ENCODE data around the gene ABHD6.
"Not testable (repeated sequence)": the region's sequence is repeated elsewhere in the genome, so short reads cannot be mapped to it uniquely, and the experiment has no call there.

ABHD6 gene

DNA sequence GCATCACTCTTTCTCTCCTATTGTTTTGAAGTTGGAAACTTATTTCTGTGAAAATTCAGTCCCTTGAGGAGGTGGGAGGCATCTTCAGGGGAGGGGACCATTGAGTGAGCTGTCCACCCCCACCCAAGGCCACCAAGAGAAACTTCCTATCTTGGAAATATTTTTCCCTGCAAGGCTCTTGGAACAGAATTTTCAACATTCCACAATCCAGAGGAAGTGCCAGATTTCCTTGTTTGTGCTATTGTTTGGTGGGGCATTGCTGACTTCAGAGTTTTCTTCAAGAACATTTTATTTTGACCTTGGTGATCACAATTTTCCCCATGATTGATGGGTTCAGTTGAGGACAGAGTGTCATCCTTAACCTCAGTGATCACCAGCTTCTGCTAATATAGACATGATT is 38.8 kb upstream of the ABHD6 start:
- DNase-seq (ENCODE audit: low read depth) = no peak
- Histone ChIP-seq H3K4me1 (ENCODE audit: control insufficient read depth, insufficient read depth, low read length) (peaks cover 7% of the 10 kb centered on the region), H3K9me3 (ENCODE audit: control insufficient read depth, low read length) (peaks cover 4% of the 10 kb centered on the region), H3K27me3 (replicated peaks; ENCODE audit: control insufficient read depth, insufficient read depth, low read length) (no peaks in the 10 kb centered on the region), H3K9ac (ENCODE audit: low read length) (no peak overlapping the region), H3K36me3 (ENCODE audit: control insufficient read depth, insufficient read depth, low read length, severe bottlenecking) (no peaks in the 10 kb centered on the region), H3K4me3 (ENCODE audit: low read length) (no peak overlapping the region)

DNA sequence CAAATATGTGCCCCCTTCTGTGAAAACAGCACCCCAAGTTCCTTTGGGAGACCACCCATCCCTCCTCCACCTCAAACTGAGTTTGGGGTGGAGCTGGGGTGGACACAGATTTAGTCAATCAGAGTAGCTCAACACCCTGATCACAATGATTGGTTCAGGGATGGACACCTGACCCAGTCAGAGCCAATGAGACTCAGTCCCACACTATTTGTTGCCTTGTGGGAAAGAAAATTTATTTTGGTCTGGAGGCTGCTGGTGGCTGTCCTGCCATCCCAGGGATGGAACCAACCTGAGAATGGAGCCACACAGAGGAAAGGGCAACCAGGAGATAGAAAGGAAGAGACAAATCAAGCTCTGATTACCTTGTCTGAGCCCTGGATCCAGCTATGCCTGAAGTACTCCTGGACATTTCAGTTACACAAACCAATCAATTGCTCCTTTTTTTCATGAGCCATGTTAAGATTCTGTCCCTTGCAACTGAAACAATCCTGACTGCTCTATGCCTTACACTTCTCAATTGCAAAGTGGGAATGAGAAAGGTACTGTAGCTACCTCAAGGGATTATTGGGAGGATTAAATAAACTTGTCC is 37.4 kb upstream of the ABHD6 start:
- peaks cover 7% of the 10 kb centered on the region for H3K4me1 ChIP-seq (ENCODE audit: control insufficient read depth, insufficient read depth, low read length)
- no peak overlapping the region for H3K4me3 ChIP-seq (ENCODE audit: low read length)
- H3K9me3 ChIP-seq (ENCODE audit: control insufficient read depth, low read length) = peaks cover 4% of the 10 kb centered on the region
- no peak overlapping the region for H3K9ac ChIP-seq (ENCODE audit: low read length)
- H3K27me3 ChIP-seq (replicated peaks; ENCODE audit: control insufficient read depth, insufficient read depth, low read length) = no peaks in the 10 kb centered on the region
- no peak for DNase-seq (ENCODE audit: low read depth)
- H3K36me3 ChIP-seq (ENCODE audit: control insufficient read depth, insufficient read depth, low read length, severe bottlenecking) = no peaks in the 10 kb centered on the region

DNA sequence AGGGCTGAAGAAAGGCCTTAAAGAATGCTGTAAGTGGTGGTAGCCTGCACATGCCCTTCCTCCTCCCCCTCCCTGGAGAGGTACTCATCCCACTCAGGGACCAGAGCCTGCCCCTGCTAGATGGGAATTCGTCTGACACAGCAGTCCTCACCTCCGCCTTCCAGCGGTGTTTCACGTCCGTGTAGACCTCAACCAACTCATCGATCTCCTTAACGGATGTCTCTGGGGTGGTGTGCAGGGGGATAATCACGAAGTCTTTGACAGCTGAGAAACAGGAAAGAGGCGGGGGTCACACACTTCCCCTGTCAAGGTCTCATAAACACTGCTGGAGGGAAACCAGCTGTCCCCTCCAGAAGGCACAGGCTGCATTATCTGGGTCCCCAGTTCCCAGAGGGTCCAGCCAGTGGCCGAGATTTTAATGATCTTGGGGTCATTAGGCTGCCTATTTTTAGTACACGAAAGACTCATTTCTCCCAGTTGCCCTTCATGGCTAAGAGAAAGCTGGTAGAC is 36.7 kb upstream of the ABHD6 start:
- Histone ChIP-seq H3K9ac (ENCODE audit: low read length) (no peak overlapping the region), H3K4me3 (ENCODE audit: low read length) (no peak overlapping the region), H3K36me3 (ENCODE audit: control insufficient read depth, insufficient read depth, low read length, severe bottlenecking) (no peaks in the 10 kb centered on the region), H3K4me1 (ENCODE audit: control insufficient read depth, insufficient read depth, low read length) (peaks cover 9% of the 10 kb centered on the region), H3K27me3 (replicated peaks; ENCODE audit: control insufficient read depth, insufficient read depth, low read length) (no peaks in the 10 kb centered on the region), H3K9me3 (ENCODE audit: control insufficient read depth, low read length) (peaks cover 4% of the 10 kb centered on the region)
- no peak for DNase-seq (ENCODE audit: low read depth)

DNA sequence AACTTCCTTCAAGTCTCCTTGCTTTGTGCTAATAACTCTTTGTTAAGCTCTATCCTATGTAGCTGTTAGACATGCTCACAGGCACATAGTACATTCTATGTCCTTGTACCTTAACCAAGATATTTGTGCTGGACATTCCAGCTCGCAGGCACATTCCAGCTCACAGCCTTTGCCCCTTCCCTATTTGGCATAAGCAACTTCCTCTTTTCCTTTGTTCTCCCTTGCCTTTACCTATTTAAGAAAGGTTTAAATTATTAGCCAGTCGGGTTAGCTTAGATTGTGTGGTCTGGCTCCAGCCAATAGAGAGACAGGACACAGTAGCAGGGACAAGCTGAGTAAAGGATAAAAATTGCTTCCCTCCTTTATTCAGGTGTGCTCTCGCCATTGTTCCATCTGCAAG is 36.1 kb upstream of the ABHD6 start:
- DNase-seq (ENCODE audit: low read depth) = not testable (repeated sequence)

DNA sequence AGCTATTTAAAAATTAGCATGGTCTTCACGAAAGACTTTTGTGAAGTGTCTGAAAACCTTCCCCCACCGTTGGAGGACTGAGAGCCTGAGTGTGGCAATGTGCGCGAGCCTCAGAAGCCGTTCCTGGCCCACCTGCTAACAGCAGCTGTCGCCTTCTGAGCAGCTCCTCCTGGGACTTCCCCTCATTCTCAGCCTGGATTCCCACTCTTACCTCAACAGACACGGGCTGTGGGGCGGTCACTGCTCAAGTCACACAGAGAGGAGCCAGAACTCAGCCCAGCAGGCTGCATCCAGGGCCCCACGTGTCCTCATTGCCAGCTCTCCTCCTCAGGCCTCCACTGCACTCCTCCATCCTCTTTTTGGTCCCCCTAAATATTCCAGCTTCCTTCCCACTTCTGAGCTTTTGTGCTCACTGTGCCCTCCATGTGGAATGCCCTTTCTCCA is 34.7 kb upstream of the ABHD6 start:
- no peaks in the 10 kb centered on the region for H3K27me3 ChIP-seq (replicated peaks; ENCODE audit: control insufficient read depth, insufficient read depth, low read length)
- no peak overlapping the region for H3K4me3 ChIP-seq (ENCODE audit: low read length)
- no peak for DNase-seq (ENCODE audit: low read depth)
- H3K9me3 ChIP-seq (ENCODE audit: control insufficient read depth, low read length) = peaks cover 4% of the 10 kb centered on the region
- H3K9ac ChIP-seq (ENCODE audit: low read length) = no peak overlapping the region
- peaks cover 20% of the 10 kb centered on the region for H3K4me1 ChIP-seq (ENCODE audit: control insufficient read depth, insufficient read depth, low read length)
- no peaks in the 10 kb centered on the region for H3K36me3 ChIP-seq (ENCODE audit: control insufficient read depth, insufficient read depth, low read length, severe bottlenecking)

More for the DNA sequence above, 36.1 kb upstream of the ABHD6 start:
- H3K36me3 ChIP-seq (ENCODE audit: control insufficient read depth, insufficient read depth, low read length, severe bottlenecking); H3K9ac ChIP-seq (ENCODE audit: low read length); H3K9me3 ChIP-seq (ENCODE audit: control insufficient read depth, low read length); H3K4me3 ChIP-seq (ENCODE audit: low read length); H3K27me3 ChIP-seq (replicated peaks; ENCODE audit: control insufficient read depth, insufficient read depth, low read length): not testable (repeated sequence)
- H3K4me1 ChIP-seq (ENCODE audit: control insufficient read depth, insufficient read depth, low read length) = peaks cover 15% of the 10 kb centered on the region

DNA sequence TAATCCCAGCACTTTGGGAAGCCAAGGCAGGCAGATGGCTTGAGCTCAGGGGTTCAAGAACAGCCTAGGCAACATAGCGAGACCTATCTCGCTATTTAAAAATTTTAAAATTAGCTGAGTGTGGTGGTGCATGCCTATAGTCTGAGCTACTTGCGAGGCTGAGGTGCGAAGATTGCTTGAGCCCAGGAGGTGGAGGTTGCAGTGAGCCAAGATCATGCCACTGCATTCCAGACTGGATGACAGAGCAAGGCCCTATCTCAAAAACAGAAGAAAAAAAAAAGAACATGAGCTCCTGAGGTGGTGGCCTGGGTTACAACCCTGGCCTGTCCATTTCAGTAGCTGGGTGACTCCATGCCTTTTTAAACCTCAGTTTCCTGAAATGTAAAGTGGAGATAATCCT is 34.1 kb upstream of the ABHD6 start:
- Histone ChIP-seq H3K27me3 (replicated peaks; ENCODE audit: control insufficient read depth, insufficient read depth, low read length) (no peaks in the 10 kb centered on the region), H3K4me3 (ENCODE audit: low read length) (no peak overlapping the region)
- no peak for DNase-seq (ENCODE audit: low read depth)

DNA sequence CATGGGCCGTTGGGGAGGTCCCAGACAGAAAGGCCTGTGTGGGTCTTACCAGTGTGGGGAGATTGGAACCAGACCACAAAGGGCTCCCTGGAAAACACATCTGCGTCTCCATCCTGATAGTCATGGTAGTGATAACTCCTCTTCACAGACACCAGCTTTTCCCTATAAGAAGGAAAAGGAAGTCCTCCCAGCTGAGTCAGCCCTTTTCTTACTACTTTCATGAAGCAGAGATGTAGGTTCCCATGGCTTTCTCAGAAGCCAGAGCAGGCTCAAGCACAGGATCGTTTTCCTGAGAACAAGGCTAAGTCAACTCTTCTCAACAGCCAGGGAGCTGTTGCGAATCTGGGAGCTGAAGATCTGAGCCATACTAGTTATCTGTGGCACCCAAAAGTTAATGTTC is 32.9 kb upstream of the ABHD6 start:
- Histone ChIP-seq H3K27me3 (replicated peaks; ENCODE audit: control insufficient read depth, insufficient read depth, low read length) (no peaks in the 10 kb centered on the region), H3K4me3 (ENCODE audit: low read length) (no peak overlapping the region), H3K9me3 (ENCODE audit: control insufficient read depth, low read length) (peaks cover 4% of the 10 kb centered on the region), H3K36me3 (ENCODE audit: control insufficient read depth, insufficient read depth, low read length, severe bottlenecking) (no peaks in the 10 kb centered on the region), H3K9ac (ENCODE audit: low read length) (no peak overlapping the region), H3K4me1 (ENCODE audit: control insufficient read depth, insufficient read depth, low read length) (peaks cover 12% of the 10 kb centered on the region)
- DNase-seq (ENCODE audit: low read depth) = no peak

More for the DNA sequence above, 34.1 kb upstream of the ABHD6 start:
- peaks cover 4% of the 10 kb centered on the region for H3K9me3 ChIP-seq (ENCODE audit: control insufficient read depth, low read length)
- no peaks in the 10 kb centered on the region for H3K36me3 ChIP-seq (ENCODE audit: control insufficient read depth, insufficient read depth, low read length, severe bottlenecking)
- H3K4me1 ChIP-seq (ENCODE audit: control insufficient read depth, insufficient read depth, low read length) = peaks cover 17% of the 10 kb centered on the region
- no peak overlapping the region for H3K9ac ChIP-seq (ENCODE audit: low read length)

DNA sequence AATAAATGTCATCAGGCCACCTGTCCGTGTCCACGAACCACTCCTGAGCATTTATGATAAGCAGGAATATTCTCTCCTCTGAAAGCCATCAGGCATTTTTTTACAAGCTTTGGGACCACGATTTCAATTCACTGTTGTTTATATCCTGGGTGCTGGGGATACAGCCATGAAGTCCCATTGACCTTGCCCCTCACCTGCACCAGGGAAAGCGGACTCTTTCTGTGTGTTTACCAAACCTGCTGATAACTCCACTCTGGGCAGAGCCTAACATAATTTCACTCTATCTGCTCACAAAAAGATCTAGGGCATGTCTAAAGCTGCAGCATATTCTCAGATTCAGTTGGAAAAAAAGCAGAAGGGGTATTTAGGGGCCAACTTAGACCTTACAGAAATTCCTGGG is 31.6 kb upstream of the ABHD6 start:
- Histone ChIP-seq H3K4me1 (ENCODE audit: control insufficient read depth, insufficient read depth, low read length) (peaks cover 20% of the 10 kb centered on the region), H3K36me3 (ENCODE audit: control insufficient read depth, insufficient read depth, low read length, severe bottlenecking) (no peaks in the 10 kb centered on the region), H3K27me3 (replicated peaks; ENCODE audit: control insufficient read depth, insufficient read depth, low read length) (no peaks in the 10 kb centered on the region), H3K4me3 (ENCODE audit: low read length) (no peak overlapping the region), H3K9me3 (ENCODE audit: control insufficient read depth, low read length) (peaks cover 4% of the 10 kb centered on the region), H3K9ac (ENCODE audit: low read length) (no peak overlapping the region)
- no peak for DNase-seq (ENCODE audit: low read depth)

DNA sequence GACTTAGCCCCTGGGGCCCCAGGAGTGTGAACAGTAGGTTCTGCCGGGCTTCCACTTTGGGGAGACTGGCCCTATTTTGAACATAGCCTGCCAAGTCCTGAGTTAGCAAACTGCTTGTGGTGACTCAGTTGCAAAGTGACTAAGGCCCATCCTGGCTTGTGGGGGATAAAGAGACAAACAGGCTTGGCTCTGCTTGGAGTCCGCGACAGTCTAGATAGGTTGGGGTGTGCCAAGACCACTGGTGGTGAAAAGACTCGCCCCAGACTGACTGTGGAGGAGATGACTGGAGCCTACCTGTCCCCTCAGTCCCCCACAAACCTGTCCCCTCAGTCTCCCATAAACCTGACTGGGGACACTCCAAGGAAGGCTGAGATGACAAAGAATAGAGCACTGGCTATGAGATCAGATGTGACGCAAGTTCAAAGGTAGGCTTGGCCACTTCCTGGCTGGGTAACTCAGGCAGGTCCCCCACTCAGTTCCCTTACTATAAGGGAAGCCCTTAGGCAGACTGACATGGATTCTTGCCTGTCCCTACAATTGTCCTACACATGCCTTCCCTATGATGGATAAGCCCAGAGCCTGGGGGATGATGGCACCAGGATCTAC is 31.1 kb upstream of the ABHD6 start:
- H3K4me3 ChIP-seq (ENCODE audit: low read length) = no peak overlapping the region
- peak; percentile 44 for DNase-seq (ENCODE audit: low read depth)
- peaks cover 23% of the 10 kb centered on the region for H3K4me1 ChIP-seq (ENCODE audit: control insufficient read depth, insufficient read depth, low read length)
- peaks cover 3% of the 10 kb centered on the region for H3K9me3 ChIP-seq (ENCODE audit: control insufficient read depth, low read length)
- H3K27me3 ChIP-seq (replicated peaks; ENCODE audit: control insufficient read depth, insufficient read depth, low read length) = no peaks in the 10 kb centered on the region
- H3K9ac ChIP-seq (ENCODE audit: low read length) = no peak overlapping the region
- no peaks in the 10 kb centered on the region for H3K36me3 ChIP-seq (ENCODE audit: control insufficient read depth, insufficient read depth, low read length, severe bottlenecking)

DNA sequence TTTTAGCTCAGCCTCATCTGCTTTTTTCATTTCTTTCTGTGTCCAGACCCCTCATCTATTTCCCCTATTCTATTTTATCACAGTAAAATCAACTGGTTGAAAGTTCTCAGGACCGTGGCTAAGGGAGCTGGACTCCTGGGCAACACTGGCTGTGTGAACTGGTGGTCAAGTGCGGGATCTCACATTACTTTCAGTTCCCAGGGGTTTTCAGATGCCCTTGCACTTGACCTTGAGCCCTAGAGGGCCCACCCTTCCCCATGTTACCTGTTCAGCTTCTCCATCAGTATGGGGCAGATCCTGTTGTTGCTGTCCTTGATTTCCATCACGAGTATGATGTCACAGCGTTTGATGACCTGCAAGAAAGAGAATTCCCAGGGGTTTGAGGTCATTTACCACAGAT is 29.6 kb upstream of the ABHD6 start:
- Histone ChIP-seq H3K9ac (ENCODE audit: low read length) (no peak overlapping the region), H3K4me1 (ENCODE audit: control insufficient read depth, insufficient read depth, low read length) (peaks cover 23% of the 10 kb centered on the region), H3K36me3 (ENCODE audit: control insufficient read depth, insufficient read depth, low read length, severe bottlenecking) (no peaks in the 10 kb centered on the region), H3K27me3 (replicated peaks; ENCODE audit: control insufficient read depth, insufficient read depth, low read length) (no peaks in the 10 kb centered on the region), H3K4me3 (ENCODE audit: low read length) (no peak overlapping the region), H3K9me3 (ENCODE audit: control insufficient read depth, low read length) (no peaks in the 10 kb centered on the region)
- DNase-seq (ENCODE audit: low read depth) = no peak

DNA sequence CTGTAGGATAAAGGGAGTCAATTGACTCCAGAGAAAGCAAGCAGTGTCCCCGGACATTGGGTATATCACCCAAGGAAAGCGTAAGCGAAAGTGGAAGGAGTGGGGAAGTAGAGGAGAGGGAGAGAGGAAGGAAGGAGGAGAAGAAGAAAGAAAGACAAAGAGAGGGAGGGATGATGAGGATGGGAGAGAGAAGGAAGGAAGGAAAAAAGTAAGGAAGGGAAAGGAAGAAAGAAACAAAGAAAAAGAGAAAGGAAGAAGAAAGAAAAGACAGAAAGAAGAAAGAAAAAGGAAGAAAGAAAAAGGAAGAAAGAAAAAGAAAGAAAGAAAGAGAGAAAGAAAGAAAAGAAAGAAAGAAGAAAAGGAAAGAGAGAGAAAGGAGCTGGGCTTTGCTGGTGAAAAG is 27.7 kb upstream of the ABHD6 start:
- H3K36me3 ChIP-seq (ENCODE audit: control insufficient read depth, insufficient read depth, low read length, severe bottlenecking) = no peaks in the 10 kb centered on the region
- no peak for DNase-seq (ENCODE audit: low read depth)
- H3K9ac ChIP-seq (ENCODE audit: low read length) = no peak overlapping the region
- H3K4me3 ChIP-seq (ENCODE audit: low read length) = no peak overlapping the region
- H3K9me3 ChIP-seq (ENCODE audit: control insufficient read depth, low read length) = no peaks in the 10 kb centered on the region
- H3K27me3 ChIP-seq (replicated peaks; ENCODE audit: control insufficient read depth, insufficient read depth, low read length) = no peaks in the 10 kb centered on the region
- peaks cover 27% of the 10 kb centered on the region for H3K4me1 ChIP-seq (ENCODE audit: control insufficient read depth, insufficient read depth, low read length)
